Stimulated activated CD4-positive, alpha-beta T cell treated with anti-CD3 and anti-CD28 coated beads, Interleukin-15, amount 100 ng/mL, for 1 hour (primary cell): Measurements from ENCODE around the gene GPATCH8.

Experiments
- DNase-seq, 2 donors: peaks; one replicate each; pipeline ENCODE4 v3.0.0-alpha.2; 2020; ENCODE audit warnings: low read depth in 1 of 2, low spot score in 1 of 2

Gene GPATCH8

DNA sequence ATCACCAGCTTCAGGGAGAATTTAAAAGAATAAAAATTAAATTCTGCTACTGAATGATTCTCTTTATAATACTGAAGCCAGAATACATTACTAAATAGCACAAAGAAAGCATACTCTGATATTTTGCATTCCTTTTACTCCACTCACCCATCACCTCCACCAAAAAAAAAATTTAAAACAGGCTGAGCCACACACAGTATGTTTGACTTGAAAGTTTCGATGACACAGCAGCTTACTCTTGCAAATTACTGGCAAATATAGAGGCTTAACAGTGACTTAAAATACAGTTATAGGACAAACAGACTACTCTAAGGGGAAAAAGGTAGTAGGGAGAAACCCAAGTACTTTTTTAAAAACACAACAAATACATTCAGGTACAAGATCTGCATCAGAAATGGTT is 39.2 kb downstream of the GPATCH8 start:
- no peak for DNase-seq

DNA sequence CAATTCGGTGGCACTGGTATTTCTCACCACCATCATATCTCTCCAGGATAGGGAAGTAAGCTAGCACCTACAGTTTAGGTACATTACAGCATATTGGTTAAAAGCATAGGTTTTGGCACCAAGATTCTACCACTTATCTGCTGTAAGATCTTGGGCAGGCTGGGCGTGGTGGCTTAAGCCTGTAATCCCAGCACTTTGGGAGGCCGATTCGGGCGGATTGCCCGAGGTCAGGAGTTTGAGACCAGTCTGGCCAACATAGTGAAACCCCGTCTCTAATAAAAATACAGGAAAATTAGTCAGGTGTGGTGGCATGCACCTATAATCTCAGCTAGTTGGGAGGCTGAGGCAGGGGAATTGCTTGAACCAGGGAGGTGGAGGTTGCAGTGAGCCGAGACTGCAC is 51.4 kb downstream of the GPATCH8 start:
- DNase-seq = no peak

DNA sequence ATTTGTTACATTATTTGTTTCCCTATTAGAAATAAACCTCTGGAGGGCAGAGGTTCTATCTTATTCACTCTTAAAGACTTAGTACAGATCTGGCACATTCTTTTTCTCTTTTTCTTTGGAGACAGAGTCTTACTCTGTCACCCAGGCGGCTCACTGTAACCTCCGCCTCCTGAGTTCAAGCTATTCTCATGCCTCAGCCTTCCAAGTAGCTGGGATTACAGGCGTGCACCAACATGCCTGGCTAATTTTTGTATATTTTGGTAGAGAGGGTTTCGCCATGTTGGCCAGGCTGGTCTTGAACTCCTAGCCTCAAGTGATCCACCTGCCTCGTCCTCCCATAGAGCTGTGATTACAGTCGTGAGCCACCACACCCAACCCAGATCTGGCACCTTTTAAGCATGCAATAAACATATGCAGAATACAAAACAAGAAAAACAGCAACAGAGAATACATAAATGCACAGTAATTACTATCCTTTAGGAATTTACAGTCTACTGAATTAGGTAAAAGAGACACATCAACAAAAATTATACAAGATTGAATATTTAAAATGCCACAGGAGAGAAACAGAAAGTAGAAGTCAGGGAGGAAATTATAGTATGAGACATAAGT is 52.1 kb downstream of the GPATCH8 start:
- no peak for DNase-seq

DNA sequence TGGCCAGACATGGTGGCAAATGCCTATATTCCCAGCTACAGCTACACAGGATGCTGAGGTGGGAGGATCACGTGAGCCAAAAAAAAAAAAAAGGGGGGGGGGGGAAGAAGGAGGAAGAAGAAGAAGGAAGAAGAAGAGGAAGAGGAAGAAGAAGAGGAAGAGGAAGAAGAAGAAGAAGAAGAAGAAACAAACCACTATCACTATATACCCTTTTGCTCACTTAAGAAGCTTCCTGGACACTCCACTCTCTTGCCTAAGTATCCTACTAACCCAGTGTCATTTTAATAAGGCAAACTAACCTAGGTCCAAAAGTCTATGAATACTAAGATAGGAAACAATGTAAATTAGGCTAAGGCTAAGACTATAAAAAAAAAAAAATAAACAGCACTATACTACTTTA is 54.8 kb downstream of the GPATCH8 start:
- no peak for DNase-seq

DNA sequence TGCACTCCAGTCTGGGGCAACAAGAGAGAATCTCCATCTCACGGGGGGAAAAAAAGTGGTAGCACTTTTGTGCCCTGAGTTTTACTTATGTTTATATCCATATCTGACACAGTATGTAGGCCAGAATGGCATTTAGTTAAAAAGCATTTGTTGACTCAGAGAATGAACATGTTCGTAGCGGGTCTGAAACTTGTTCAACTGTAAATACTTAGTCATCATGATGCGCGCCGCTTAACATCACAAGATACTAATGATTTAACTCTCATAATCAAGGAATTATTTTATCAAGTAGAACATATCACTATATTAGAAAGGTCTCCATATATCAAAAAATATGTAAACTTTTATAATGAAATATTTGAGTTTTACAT is 58.5 kb downstream of the GPATCH8 start:
- DNase-seq = no peak

DNA sequence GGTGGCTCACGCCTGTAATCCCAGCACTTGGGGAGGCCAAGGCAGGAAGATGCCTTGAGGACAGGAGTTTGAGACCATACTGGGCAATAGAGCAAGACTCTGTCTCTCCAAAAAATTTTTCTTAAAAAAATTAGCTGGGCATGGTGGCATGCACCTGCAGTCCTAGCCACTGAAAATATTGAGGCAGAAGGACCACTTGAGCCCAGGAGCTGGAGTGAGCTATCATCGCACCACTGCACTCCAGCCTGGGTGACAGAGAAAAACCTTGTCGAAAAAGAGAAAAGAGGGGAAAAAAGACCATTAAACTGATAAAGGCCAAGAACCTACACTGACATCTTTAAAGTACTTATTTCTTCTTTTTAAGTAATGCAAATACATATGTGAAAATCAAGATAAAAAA is 60.4 kb downstream of the GPATCH8 start:
- DNase-seq = no peak

DNA sequence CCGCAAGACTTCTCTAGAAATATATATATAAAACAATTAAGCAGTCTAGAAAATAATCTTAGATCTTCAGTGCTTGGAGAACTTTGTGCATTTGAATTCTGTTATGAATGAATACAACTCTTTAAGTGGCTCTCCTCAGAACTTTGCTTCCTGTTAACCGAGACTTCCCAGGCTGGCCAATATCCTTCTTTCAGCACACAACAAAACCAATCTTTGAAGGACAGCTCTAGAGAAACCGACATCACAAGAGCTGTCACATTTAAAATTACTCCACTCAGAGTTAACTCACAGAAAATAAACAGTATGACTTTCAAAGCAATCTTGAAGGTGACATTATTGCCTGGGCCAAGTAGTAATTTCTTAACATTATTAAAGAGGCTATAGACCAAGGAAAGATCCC is 64.0 kb downstream of the GPATCH8 start:
- no peak for DNase-seq

DNA sequence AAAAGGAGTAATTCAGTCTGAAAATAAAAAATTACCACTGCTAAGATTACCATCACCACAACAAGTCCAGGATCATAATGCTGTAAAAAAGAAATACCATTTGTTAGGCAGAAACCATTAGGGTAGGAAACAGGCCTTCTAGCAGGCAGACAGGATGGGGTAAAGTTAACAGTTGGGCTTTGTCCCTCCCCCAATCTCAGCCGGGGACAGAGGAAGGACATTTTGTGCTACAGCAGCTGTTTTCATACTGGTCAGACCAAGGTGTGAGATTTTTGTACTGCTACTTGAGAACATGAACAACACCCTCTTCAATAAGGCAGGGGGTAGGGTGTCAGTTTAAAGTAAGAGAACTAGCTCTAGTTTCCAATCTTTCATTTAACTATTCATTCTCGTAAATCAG is 64.6 kb downstream of the GPATCH8 start:
- no peak for DNase-seq

DNA sequence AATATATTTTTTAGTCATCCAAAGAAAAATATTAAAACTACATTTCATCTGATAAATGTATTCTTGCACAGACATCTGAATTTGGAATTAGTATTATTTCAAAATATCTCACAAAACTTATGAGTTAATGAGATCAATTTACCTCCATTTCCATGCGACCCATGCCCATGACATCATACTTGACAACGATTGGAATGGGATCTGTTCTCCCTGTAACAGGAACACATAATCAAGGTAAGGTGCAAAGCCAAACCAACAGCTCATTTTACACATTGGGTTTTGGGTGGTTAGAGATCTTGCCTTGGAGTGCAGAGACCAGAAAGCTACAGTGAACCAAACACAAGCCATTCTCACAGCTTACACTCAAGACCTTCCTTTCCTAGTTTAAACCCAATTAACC is 66.9 kb downstream of the GPATCH8 start:
- no peak for DNase-seq

DNA sequence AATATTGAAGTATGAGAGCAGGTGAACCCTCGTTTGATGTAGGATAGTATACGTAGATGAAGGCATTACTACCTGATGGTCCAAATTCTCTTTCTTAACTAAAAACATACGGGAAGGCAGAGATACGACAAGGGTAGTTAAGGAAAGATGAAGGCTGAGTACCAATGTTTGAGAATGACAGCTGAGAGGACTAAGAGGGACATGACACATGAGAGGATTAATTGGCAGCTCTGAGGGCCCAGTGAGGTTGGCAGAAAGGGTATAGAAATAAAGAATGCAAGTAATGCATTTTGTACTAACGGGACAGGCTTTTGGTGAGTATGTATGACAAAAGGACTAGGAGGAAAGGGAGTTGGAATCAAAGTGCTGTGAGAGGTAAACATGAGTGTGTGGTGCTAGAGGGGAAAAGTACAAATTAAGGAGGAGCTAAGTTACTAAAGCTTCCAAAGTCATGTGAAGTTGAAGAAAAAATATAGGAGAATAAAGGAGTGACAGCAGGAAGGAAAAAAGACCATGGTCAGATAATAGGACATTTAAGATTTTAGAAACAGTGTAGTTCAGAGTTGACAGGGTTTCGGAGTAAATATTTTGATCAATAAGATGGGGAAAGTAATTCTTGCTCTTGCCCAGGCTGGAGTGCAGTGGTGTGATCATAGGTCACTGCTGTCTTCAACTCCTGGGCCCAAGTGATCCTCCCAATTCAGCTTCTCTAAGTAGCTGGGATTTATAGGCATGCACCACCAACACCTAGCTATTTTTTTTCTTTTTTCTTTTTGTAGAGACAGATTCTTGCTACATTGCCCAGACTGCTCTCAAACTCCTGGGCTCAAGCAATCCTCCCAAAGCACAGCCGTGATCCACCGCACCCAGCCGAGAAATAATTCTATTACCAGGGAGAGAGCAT is 70.7 kb downstream of the GPATCH8 start:
- no peak for DNase-seq

DNA sequence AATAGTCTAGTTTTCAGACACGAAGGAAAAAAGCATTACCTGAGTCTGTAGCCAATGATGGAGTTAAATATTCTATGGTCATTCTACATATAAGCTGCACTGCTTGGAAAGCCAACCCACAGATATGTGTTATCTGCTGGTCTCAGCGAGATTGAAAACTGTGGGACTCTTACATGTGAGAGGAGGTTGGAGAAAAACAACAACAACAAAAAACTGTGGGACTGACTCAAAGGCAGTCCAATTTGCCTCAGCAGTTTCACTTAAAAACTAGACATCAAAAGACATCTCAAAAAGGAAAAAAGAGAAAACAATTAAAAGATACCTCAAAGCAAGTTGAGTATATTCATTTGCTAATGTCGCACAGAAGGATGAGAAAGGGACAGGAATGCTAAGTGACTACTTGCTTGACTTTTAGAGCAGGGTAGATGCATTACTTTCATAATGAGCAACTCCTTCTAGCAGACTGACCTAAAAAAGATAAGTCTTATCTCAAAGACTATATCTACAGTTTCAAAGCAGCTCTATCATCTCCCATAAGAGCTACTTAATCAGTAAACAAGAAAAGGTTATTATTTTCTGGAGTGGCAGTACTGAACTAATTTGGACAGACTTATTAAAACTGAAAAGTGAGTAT is 78.3 kb downstream of the GPATCH8 start:
- no peak for DNase-seq

DNA sequence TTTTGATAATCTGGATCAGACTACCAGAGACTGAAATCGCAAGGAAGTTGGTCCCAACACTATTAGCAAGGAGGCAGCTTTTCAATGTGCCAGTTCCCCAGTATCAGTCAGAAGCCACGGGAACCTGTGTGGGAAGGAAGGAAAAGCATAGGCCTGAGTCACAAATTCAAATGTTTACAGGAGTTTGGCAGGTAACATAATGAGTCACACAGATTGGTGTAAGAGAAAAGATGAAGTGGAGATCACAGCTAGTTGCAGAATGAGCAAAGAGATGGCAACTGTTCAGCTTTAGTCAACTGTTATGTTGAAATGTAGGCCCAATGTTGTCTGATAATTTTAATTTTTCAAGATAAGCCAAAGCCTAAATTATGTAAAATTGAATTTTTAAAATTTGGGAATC is 85.7 kb downstream of the GPATCH8 start:
- no peak for DNase-seq

DNA sequence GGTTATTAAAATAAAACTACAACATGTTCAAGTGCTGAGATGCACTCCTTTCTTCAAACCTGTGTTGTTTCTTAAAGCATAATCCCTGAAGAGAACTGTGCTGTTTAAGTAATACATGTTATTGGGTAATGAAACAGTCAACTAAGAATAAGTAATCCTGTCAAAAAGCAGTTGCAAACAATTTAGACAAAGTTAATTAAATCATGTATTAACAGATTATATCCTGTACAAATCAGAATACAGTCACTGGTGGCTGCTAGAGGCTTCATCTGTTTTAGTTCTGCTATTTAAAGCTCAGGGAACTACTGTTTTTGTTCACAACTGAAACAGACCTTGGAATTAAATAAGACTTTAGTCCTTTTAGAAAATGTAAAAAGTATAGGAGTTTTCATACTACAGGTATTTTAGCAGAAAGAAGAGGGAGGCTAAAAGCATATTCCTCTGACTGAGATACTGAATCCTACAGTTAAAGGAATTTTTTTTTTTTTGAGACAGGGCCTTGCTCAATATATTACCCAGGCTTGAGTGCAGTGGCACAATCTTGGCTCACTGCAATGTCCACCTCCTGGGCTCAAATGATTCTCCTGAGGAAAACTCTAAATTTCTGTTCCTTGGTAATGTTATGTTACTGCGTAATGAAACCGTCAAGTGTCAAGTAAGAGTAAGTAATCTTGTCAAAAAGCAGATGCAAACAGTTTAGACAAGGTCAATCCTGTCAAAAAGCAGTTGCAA is 86.5 kb downstream of the GPATCH8 start:
- no peak for DNase-seq

DNA sequence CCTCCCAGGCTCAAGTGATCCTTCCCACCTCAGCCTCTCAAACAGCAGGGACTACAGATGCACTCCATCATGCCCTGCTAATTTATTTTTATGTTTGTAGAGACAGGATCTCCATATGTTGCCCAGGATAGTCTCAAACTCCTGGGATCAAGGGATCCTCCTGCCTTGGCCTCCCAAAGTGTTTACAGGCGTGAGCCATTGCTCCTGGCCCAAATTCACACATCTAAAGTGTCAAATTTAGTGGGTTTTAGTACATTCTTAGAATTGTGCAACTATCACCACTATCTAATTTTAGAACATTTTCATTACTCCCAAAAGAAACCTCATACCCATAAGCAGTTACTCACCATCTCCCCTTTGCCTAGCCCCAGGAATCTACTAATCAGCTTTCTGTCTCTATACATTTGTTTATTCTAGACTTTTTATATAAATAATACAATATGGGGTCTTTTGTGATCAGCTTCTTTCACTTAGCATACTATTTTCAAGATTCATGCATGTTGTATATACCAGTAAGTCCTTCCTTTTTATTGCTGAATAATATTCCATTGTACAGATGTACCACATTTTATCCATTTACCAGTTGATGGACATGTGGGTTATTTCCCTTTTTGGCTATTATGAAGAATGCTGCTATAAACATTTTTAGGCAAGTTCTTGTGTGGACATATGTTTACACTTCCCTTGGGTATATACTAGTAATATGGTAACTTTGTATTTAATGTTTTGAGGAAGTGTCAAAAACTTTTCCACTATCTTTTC is 88.6 kb downstream of the GPATCH8 start:
- DNase-seq = no peak

DNA sequence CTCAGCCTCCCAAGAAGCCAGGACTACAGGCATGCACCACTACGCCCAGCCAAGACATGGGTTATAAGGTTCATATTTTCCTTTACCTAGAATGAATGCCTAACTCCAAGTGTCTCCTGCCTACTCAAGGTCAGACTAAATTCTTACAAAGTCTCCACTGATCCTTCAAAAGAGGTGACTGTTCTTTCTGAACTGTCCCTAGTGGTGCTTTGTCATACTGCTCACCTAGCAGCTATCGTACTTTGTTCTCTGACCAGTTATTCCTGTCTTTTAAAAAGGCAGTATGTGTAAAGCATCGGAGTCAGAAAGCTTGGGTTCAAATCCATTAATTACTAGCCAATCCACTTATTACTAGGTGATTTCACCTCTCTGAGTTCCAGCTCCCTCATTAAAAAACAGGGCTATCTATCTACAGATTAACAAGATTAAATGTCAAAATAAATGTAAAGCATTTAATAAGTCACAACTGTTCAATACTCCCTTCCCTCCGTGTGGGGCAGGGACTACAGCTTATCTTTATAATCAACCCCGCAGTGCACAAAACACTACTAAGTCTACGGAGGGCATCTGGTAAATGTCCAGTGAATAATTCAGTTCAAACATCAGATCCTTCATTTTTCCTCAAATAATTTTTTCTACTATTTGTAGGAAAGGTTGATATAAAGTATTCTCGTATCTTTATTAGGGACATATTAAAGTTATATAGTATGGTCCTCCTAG is 93.7 kb downstream of the GPATCH8 start:
- DNase-seq = no peak

DNA sequence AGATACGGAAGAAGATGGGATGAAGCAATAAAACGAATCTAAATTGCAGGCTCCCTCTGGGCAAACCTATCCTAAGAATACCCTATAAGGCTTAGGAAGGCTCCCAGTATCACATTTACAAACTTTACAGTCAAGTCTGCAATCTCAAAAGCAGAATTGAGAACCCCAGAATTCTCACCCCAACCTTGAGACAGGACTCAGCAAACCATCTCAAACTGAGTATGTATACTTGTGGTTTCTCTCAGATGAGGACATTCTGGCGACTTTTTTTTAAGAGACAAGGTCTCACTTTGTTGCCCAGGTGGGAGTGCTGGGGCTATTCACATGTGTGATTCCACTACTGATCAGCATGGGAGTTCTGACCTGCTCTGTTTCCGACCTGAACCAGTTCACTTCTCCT is 94.4 kb downstream of the GPATCH8 start:
- DNase-seq = no peak

DNA sequence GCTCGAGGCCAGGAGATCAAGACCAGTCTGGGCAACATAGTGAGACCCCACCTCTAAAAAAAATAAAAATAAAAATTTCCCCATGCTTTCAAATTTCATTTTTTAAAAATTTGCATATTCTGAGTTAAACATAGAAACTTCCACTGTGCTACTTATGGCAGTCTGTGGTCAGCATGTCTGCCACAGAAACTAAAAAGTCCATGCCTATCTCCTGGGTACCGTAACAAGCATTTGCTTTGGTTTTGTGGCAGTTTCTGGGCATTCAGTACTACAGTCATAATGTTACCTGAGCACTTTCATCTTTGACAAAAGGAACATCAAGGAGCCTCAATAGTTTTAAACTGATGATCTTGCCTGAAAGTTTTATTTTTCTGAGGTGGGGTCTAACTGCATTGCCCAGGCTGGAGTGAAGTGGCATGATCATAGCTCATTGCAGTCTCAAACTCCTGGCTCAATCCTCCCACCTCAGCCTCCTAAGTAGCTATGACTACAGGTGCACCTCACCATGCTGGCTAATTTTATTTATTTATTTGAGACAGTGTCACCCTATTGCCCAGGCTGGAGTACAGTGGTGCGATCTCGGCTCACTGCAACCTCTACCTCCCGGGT is 100.5 kb downstream of the GPATCH8 start:
- DNase-seq = no peak

DNA sequence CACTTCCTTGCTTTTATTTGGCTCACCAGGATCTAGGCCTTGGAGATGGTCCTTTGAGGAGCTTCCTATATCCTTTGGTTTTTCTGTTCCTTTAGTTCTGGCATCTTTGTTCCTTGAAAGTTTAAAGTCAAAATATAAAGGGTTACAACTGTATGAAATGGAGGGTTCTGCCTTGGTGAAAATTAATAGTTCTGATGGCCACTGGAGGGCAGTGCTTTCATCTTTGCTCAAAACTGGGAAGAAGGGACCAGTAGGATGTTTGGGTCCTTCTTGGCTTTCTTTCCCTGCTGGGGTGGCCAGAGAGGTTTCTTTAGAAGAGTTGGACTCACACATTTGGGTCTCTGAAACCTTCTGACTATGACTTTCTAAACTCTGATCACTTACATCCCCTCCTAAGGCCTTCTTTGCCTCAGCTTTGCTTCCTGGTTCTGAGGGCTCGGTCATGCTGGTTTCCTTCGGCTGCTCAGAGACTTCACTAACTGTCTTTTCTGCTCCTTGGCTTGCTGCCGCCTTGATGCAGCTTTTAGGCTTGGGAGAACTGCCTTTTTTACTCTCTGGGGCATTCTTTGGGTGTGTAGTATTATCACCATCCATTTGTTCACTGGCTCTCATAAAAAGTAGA is 102.9 kb downstream of the GPATCH8 start:
- no peak for DNase-seq
